Parathyroid adenoma (tissue), 2 donors: Measurements from ENCODE around the gene RTN4RL2.

ENCODE experiments used
- H2AFZ ChIP-seq: fragments of 300-600 bp; sonication (generic); one replicate; pipeline ENCODE4 v1.7.0; 2017; ENCODE audit warnings: antibody characterized with exemption, mild to moderate bottlenecking
- H3K27ac ChIP-seq: fragments of 300-600 bp; sonication (generic); one replicate; pipeline ENCODE4 v1.7.0; 2017
- H3K27me3 ChIP-seq: fragments of 300-600 bp; sonication (generic); one replicate; pipeline ENCODE4 v1.7.0; 2017; ENCODE audit warnings: low read length; ENCODE audit not compliant: control insufficient read depth, insufficient read depth
- H3K36me3 ChIP-seq: fragments of 300-600 bp; sonication (generic); one replicate; pipeline ENCODE4 v1.7.0; 2017; ENCODE audit warnings: low read length; ENCODE audit not compliant: control insufficient read depth, insufficient read depth
- H3K4me1 ChIP-seq: fragments of 300-600 bp; sonication (generic); one replicate; pipeline ENCODE4 v1.7.0; 2017; ENCODE audit warnings: control low read depth
- H3K4me2 ChIP-seq: fragments of 300-600 bp; sonication (generic); one replicate; pipeline ENCODE4 v1.7.0; 2017; ENCODE audit warnings: low read length
- H3K4me3 ChIP-seq: fragments of 300-600 bp; sonication (generic); one replicate; pipeline ENCODE4 v1.7.0; 2017; ENCODE audit warnings: low read depth, low read length
- H3K79me2 ChIP-seq: fragments of 300-600 bp; sonication (generic); one replicate; pipeline ENCODE4 v1.7.0; 2017; ENCODE audit warnings: control low read depth
- H3K9ac ChIP-seq: fragments of 300-600 bp; sonication (generic); one replicate; pipeline ENCODE4 v1.7.0; 2017; ENCODE audit warnings: mild to moderate bottlenecking
- H3K9me3 ChIP-seq: fragments of 300-600 bp; sonication (generic); one replicate; pipeline ENCODE4 v1.7.0; 2017; ENCODE audit warnings: low read length; ENCODE audit not compliant: control insufficient read depth
- TF ChIP-seq, protein P1 (sequence below): fragments of 300-600 bp; sonication (generic); IDR thresholded peaks from one replicate; pipeline ENCODE4 v1.7.0; 2017; ENCODE audit warnings: antibody characterized with exemption, mild to moderate bottlenecking
- donor health status: primary hyperparathyroidism.

RTN4RL2 gene

DNA sequence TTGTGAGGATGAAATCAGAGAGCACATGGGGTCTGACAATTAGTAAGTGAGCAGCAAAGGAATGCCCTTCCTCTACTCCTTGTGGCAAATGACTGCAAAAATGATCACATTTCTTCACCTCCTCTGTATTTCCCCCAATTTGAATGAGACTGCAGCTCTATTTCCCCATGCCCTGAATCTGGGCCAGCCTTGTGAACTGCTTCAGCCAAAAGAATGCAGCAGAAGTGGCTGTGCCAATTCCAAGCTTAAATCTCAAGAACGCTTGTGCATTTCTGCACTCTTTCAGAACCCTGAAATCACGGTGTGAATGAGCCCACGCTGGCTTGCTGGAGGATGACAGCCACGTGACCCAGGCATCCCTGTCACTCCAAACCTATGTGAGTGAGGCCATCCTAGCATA, 43.3 kb upstream of the RTN4RL2 start:
- no peaks in the 10 kb centered on the region for H3K36me3 ChIP-seq
- TF ChIP-seq, protein P1, sequence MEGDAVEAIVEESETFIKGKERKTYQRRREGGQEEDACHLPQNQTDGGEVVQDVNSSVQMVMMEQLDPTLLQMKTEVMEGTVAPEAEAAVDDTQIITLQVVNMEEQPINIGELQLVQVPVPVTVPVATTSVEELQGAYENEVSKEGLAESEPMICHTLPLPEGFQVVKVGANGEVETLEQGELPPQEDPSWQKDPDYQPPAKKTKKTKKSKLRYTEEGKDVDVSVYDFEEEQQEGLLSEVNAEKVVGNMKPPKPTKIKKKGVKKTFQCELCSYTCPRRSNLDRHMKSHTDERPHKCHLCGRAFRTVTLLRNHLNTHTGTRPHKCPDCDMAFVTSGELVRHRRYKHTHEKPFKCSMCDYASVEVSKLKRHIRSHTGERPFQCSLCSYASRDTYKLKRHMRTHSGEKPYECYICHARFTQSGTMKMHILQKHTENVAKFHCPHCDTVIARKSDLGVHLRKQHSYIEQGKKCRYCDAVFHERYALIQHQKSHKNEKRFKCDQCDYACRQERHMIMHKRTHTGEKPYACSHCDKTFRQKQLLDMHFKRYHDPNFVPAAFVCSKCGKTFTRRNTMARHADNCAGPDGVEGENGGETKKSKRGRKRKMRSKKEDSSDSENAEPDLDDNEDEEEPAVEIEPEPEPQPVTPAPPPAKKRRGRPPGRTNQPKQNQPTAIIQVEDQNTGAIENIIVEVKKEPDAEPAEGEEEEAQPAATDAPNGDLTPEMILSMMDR: no peak

DNA sequence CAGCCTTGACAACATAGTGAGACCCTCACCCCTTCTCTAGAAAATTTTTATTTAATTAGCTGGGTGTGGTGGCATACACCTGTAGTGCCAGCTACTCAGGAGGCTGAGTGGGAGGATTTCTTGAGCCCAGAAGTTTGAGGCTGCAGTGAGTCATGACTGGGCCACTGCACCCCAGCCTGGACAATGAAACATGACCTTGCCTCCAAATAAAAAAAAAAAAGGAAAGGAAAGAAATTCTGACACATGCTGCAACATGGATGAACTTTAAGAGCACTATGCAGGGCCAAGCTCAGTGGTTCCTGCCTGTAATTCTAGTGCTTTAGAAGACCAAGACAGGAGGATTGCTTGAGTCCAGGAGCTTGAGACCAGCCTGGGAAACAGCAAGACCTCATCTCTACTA, 42.2 kb upstream of the RTN4RL2 start:
- no peaks in the 10 kb centered on the region for H3K4me1 ChIP-seq
- no peak overlapping the region for H3K9ac ChIP-seq
- no peak overlapping the region for H3K4me3 ChIP-seq
- H3K4me2 ChIP-seq: no peak overlapping the region
- no peaks in the 10 kb centered on the region for H3K79me2 ChIP-seq
- H3K9me3 ChIP-seq: no peaks in the 10 kb centered on the region
- H3K36me3 ChIP-seq: no peaks in the 10 kb centered on the region
- TF ChIP-seq, protein P1: no peak
- no peak overlapping the region for H2AFZ ChIP-seq
- H3K27ac ChIP-seq: no peak overlapping the region
- no peaks in the 10 kb centered on the region for H3K27me3 ChIP-seq

More for the DNA sequence above, 43.3 kb upstream of the RTN4RL2 start:
- Histone ChIP-seq H3K27ac (no peak overlapping the region), H3K9me3 (no peaks in the 10 kb centered on the region), H3K4me3 (no peak overlapping the region), H3K79me2 (no peaks in the 10 kb centered on the region), H3K4me2 (no peak overlapping the region), H3K27me3 (no peaks in the 10 kb centered on the region), H3K9ac (no peak overlapping the region), H2AFZ (no peak overlapping the region), H3K4me1 (no peaks in the 10 kb centered on the region)

DNA sequence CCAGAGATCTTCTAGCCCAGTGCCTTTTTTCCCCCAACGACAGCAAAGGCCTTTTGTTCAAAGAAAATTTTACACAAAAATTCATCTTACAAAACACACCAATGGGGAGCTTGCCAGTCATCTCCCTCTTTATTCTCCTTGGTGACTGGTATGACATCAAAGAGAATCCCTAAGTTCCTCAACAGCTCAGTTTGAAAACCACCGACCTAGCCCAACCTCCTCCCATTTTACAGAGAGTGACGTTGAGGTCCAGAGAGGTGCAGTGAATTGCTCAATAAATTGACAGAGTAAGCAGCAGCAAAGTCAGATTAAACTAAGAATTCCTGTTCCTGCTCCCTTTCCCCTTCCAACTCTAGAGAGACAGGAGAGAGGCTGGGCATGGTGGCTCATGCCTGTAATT, 41.2 kb upstream of the RTN4RL2 start:
- H3K4me1 ChIP-seq: no peaks in the 10 kb centered on the region
- no peaks in the 10 kb centered on the region for H3K79me2 ChIP-seq
- no peak overlapping the region for H3K9ac ChIP-seq
- TF ChIP-seq, protein P1: no peak
- no peaks in the 10 kb centered on the region for H3K27me3 ChIP-seq
- no peak overlapping the region for H2AFZ ChIP-seq
- H3K4me3 ChIP-seq: no peak overlapping the region
- no peaks in the 10 kb centered on the region for H3K36me3 ChIP-seq
- H3K27ac ChIP-seq: no peak overlapping the region
- no peak overlapping the region for H3K4me2 ChIP-seq
- no peaks in the 10 kb centered on the region for H3K9me3 ChIP-seq

DNA sequence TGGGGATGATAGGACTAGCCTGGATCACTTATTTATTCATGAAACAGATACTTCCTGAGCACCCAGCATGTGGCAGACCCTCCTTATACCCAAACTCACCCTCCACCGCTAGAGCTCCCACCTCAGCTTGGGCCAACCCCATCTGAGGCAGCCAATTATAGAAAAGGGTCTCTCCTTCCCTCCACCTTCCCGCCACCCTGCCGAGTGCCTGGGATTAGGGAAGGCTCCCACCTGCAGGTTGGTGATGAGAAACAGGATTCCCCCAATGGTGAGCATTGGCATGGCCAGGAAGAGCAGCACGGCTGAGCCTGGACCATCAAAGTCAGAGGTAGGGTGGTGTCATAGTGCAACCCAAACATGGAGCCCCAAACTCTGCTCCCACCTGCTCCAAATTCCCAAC, 39.3 kb upstream of the RTN4RL2 start:
- Histone ChIP-seq H3K27ac (no peak overlapping the region), H3K36me3 (no peaks in the 10 kb centered on the region), H3K79me2 (no peaks in the 10 kb centered on the region), H3K4me3 (no peak overlapping the region), H3K9me3 (no peaks in the 10 kb centered on the region), H3K4me2 (no peak overlapping the region), H3K27me3 (no peaks in the 10 kb centered on the region), H3K9ac (no peak overlapping the region), H3K4me1 (no peaks in the 10 kb centered on the region), H2AFZ (no peak overlapping the region)
- TF ChIP-seq, protein P1: no peak

DNA sequence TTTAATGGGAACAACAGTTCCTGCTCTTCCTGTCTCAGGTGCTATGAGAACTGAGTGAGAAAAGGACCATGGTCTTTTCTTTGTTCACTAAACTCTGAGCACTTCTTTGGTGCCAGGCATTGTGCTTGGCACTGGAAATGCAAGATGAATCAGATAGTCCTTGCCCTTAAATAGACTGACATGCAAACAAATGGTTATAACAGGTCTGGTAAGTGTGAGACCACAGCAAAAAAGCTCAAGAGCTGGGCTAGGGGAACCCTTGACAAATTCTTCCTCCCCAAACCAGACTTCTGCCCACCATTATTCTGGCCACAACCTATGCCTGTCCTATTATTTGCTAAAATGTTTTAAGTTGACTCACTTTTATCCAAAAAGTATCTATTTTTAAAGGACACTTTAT, 38.5 kb upstream of the RTN4RL2 start:
- no peak overlapping the region for H3K4me2 ChIP-seq
- no peaks in the 10 kb centered on the region for H3K27me3 ChIP-seq
- H3K36me3 ChIP-seq: no peaks in the 10 kb centered on the region
- H3K27ac ChIP-seq: no peak overlapping the region
- no peak overlapping the region for H2AFZ ChIP-seq
- TF ChIP-seq, protein P1: no peak
- no peaks in the 10 kb centered on the region for H3K79me2 ChIP-seq
- H3K9me3 ChIP-seq: no peaks in the 10 kb centered on the region
- no peaks in the 10 kb centered on the region for H3K4me1 ChIP-seq
- H3K9ac ChIP-seq: no peak overlapping the region
- H3K4me3 ChIP-seq: no peak overlapping the region
